A549 treated with CpdA at 1 μM for 4 hours (cell line): Measurements from ENCODE around the gene BCL2. TPM values are rescaled to one million over a fixed set of nuclear protein-coding genes. Genes with fewer than 3 reads are reported as not detected.

ENCODE experiments used
- total RNA-seq: library from RNA; stranded (reverse); fragments of 200-300 nt; extraction: Qiagen RNA extraction; gene quantifications from 5 replicates; pipeline ENCODE4 v1.2.3, GENCODE V29; 2022; ENCODE audit warnings: low read depth

The BCL2 gene
- 0.52 to 0.73 TPM (median 0.58 TPM) in 5 replicates for total RNA-seq

GRCh38 chr18:63319383-63320122 is at the start of gene BCL2:
Gene BCL2 (minus strand): TSS chr18:63319769.

GRCh38 chr18:63367053-63367953 is 47.7 kb upstream of the BCL2 start, which contains the start of gene KDSR:
Gene KDSR (minus strand): TSS chr18:63367206. CDS start chr18:63367118, 88 bp downstream.

Other genes with a start within 250 kb of the BCL2 start
- 35.9 to 46.2 TPM (median 37.6 TPM) in 5 replicates for gene KDSR, start 47.4 kb upstream of the BCL2 start, total RNA-seq
- 19.7 to 25.0 TPM (median 20.9 TPM) in 5 replicates for gene VPS4B, start 102.7 kb upstream of the BCL2 start, total RNA-seq
- gene SERPINB5, start 157.2 kb upstream of the BCL2 start, total RNA-seq, result 0.07 to 0.16 TPM (median 0.10 TPM) in 4 of 5 replicates, not detected in the other
- not detected in 5 replicates for gene SERPINB12, start 222.6 kb upstream of the BCL2 start, total RNA-seq